MM.1S (cell line): ENCODE data around the gene MIPOL1.

Source experiments
- EZH2 ChIP-seq: fragments of 300-600 bp; sonication (generic); optimal IDR thresholded peaks from 2 replicates; pipeline ENCODE3; 2017; ENCODE audit warnings: low read depth, mild to moderate bottlenecking, antibody characterized with exemption, low read length, mixed read lengths
- EZH2phosphoT487 ChIP-seq: fragments of 300-600 bp; sonication (generic); IDR thresholded peaks from 2 replicates; pipeline ENCODE4 v1.6.1; 2018; ENCODE audit warnings: antibody characterized with exemption, low read length

DNA sequence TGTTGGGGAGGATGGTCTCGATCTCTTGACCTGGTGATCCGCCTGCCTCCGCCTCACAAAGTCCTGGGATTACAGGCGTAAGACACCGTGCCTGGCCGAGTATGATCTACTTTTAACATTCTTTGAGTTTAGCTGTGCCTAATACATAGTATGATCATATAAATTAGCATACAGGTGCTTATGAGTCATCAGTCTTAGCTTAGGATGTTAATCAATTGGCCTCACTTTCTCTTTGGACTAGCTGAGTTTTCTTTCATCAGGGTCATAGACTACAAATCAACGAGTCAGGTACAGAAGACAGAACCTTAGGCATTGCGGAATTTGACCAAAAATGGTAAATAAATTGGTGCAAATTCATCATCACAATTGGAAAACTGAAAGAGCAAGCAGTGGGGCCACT lies 27.5 kb upstream of the MIPOL1 start:
- TF ChIP-seq EZH2phosphoT487: no peak
- TF ChIP-seq EZH2: no peak
